HepG2 (cell line): ENCODE data around the gene MYO5A. TPM values are rescaled to one million over a fixed set of nuclear protein-coding genes. Genes with fewer than 3 reads are reported as not detected.

Experiments used
- CHD2 ChIP-seq: IDR thresholded peaks from 2 replicates; pipeline ENCODE4 v1.6.1; 2011; ENCODE audit warnings: low read depth, low read length, improper control_type of control experiment
- CREB1 ChIP-seq, 2 experiments: fragments of 450-650 bp in 1 of 2; IDR thresholded peaks; 2 replicates each; pipeline ENCODE4 v1.6.1; 2016 to 2017; ENCODE audit warnings: control low read depth in 1 of 2, mild to moderate bottlenecking in 1 of 2, missing compliant biosample characterization in 1 of 2, missing genetic modification characterization in 1 of 2
- GMEB1 ChIP-seq: sonication (generic); formaldehyde crosslinking; IDR thresholded peaks from 2 replicates; pipeline ENCODE4 v1.5.1; 2020; ENCODE audit warnings: missing genetic modification reagents, mild to moderate bottlenecking, borderline replicate concordance
- HOXA3 ChIP-seq: sonication (generic); formaldehyde crosslinking; IDR thresholded peaks from 2 replicates; pipeline ENCODE4 v1.5.0; 2020; ENCODE audit warnings: missing genetic modification reagents
- MBD4 ChIP-seq: IDR thresholded peaks from 2 replicates; pipeline ENCODE4 v1.6.1; 2012; ENCODE audit warnings: low read length, inconsistent platforms, borderline replicate concordance
- POLR2AphosphoS2 ChIP-seq: IDR thresholded peaks from 2 replicates; pipeline ENCODE4 v1.6.1; 2011; ENCODE audit warnings: low read depth, low read length, improper control_type of control experiment
- WIZ ChIP-seq: sonication (generic); formaldehyde crosslinking; IDR thresholded peaks from 2 replicates; pipeline ENCODE4 v1.5.1; 2020; ENCODE audit warnings: mild to moderate bottlenecking, missing genetic modification reagents
- ZBTB37 ChIP-seq: sonication (generic); formaldehyde crosslinking; IDR thresholded peaks from 2 replicates; pipeline ENCODE4 v1.4.0; 2020; ENCODE audit warnings: mild to moderate bottlenecking, missing genetic modification reagents
- ZNF124 ChIP-seq: sonication (generic); formaldehyde crosslinking; IDR thresholded peaks from 2 replicates; pipeline ENCODE4 v1.4.0; 2020; ENCODE audit warnings: missing genetic modification reagents
- ZNF224 ChIP-seq: sonication (generic); formaldehyde crosslinking; IDR thresholded peaks from 2 replicates; pipeline ENCODE4 v1.5.0; 2020; ENCODE audit warnings: mild to moderate bottlenecking, missing genetic modification reagents
- ZNF407 ChIP-seq: sonication (generic); formaldehyde crosslinking; IDR thresholded peaks from one replicate; pipeline ENCODE4 v1.5.1; 2020; ENCODE audit warnings: mild to moderate bottlenecking, missing genetic modification reagents; ENCODE audit errors: not compliant biosample characterization
- ZNF784 ChIP-seq: sonication (generic); formaldehyde crosslinking; IDR thresholded peaks from 2 replicates; pipeline ENCODE4 v1.5.1; 2020; ENCODE audit warnings: missing genetic modification reagents, mild to moderate bottlenecking, borderline replicate concordance
- ZNF883 ChIP-seq: sonication (generic); formaldehyde crosslinking; IDR thresholded peaks from 2 replicates; pipeline ENCODE4 v1.5.1; 2020; ENCODE audit warnings: mild to moderate bottlenecking, missing genetic modification reagents; ENCODE audit errors: not compliant biosample characterization
- polyA plus RNA-seq, 8 experiments: library from polyadenylated mRNA; depleted of rRNA in 3 of 8; stranded (reverse) in 7 of 8; unstranded in 1 of 8; fragments of >200 nt; fragmentation: Illumina TruSeq in 4 of 8; extraction: Trizol in 4 of 8; gene quantifications; 2 replicates each; pipeline versions ENCODE4 v1.2.1 to v1.2.3, GENCODE V29; 2011 to 2016; ENCODE audit warnings: low read depth in 4 of 8, missing spikeins in 1 of 8, mixed read lengths in 1 of 8; ENCODE audit not compliant: insufficient read depth in 1 of 8
- total RNA-seq, 5 experiments: library from RNA; depleted of rRNA; stranded (reverse); fragments of >200 nt; fragmentation: Illumina TruSeq; extraction: Trizol; gene quantifications; 2 replicates each; pipeline ENCODE4 v1.2.3, GENCODE V29; 2016; ENCODE audit warnings: low read depth in 1 of 5

The MYO5A gene
- total and polyA plus RNA-seq, 2 of the 13 experiments (the other 11 are each of a cell fraction or from before 2014, with no cell fraction given), result 2.8 to 4.8 TPM

- TF ChIP-seq ZNF407, result no peak
- peak; percentile 54; the same call in 1 of the 2 replicates for TF ChIP-seq CHD2
- 0 out of 2 replicates have a peak, but pooled peaks have one; percentile 23 for TF ChIP-seq ZNF784
- TF ChIP-seq HOXA3 (CRISPR knock-in tag), result peak; percentile 99
- peak; percentile 88 for TF ChIP-seq GMEB1 (CRISPR knock-in tag)
- no peak for TF ChIP-seq ZNF124 (CRISPR knock-in tag)
- TF ChIP-seq ZNF224 (CRISPR knock-in tag), result peak; percentile 45; the same call in 1 of the 2 replicates
- TF ChIP-seq ZBTB37, result no peak
- peak; percentile 69 for TF ChIP-seq ZNF883
- no peak for TF ChIP-seq POLR2AphosphoS2
- no peak for TF ChIP-seq MBD4
- TF ChIP-seq WIZ, result 0 out of 2 replicates have a peak, but pooled peaks have one; percentile 43
- peak; percentile 90 for TF ChIP-seq CREB1 (IDR thresholded peaks at IDR 0.05)
- peak; percentile 95 for TF ChIP-seq CREB1 (CRISPR knock-in tag; IDR thresholded peaks at IDR 0.05)
Observed at GRCh38 chr15:52568601-52569585, 40.2 kb upstream of the MYO5A start, which contains the start of gene ARPP19 (continued).
